ENCODE measurements around the gene RCAN2. TPM values are rescaled to one million over a fixed set of nuclear protein-coding genes. Genes with fewer than 3 reads are reported as not detected.

RCAN2 gene
- total and polyA plus RNA-seq, 8 donors, result 1.7 to 19.0 (median 3.4) TPM

- ATAC-seq (peak in 3 of 4 donors; percentile 40 to 64 (median 62)), FAIRE-seq (no peak), DNase-seq (no peak)
- Histone ChIP-seq H3K4me1 (peaks cover 0 to 3% (median 0%) of the 10 kb centered on the region in 3 donors), H3K9me3 (no peaks in the 10 kb centered on the region), H3K27me3 (no peaks in the 10 kb centered on the region), H3K27ac (no peak overlapping the region), H3K4me3 (no peak overlapping the region), H3K36me3 (no peaks in the 10 kb centered on the region)
- no peak for TF ChIP-seq CTCF (IDR thresholded peaks at IDR 0.05)
- WGBS, 2 donors, result 65 to 72% methylated on average over 4 of the region's 4 CpGs
- intact Hi-C loops (cut with DNase I), result no loop called here
Measured at GRCh38 chr6:46323312-46323965, 167.8 kb downstream of the RCAN2 start.

- Histone ChIP-seq H3K36me3 (no peaks in the 10 kb centered on the region), H3K27ac (no peak overlapping the region), H3K4me3 (no peak overlapping the region), H3K9me3 (no peaks in the 10 kb centered on the region), H3K4me1 (no peaks in the 10 kb centered on the region), H3K27me3 (no peaks in the 10 kb centered on the region)
- intact Hi-C loops (cut with DNase I), result no loop called here
- WGBS, 2 donors, result 86 to 88% methylated on average over 2 of the region's 2 CpGs
- TF ChIP-seq CTCF (IDR thresholded peaks at IDR 0.05), result no peak
- DNase-seq, result no peak
- FAIRE-seq, result no peak
- no peak for ATAC-seq
Measured at GRCh38 chr6:46320505-46320904, 170.7 kb downstream of the RCAN2 start.

- no peaks in the 10 kb centered on the region for H3K27me3 ChIP-seq
- TF ChIP-seq CTCF (IDR thresholded peaks at IDR 0.05), result no peak
- DNase-seq (no peak), ATAC-seq (no peak), FAIRE-seq (no peak)
- H3K4me1 ChIP-seq, result no peaks in the 10 kb centered on the region
- WGBS, 2 donors, result 86 to 87% methylated on average over 1 of the region's 1 CpG
- intact Hi-C loops (cut with DNase I), result no loop called here
- H3K27ac ChIP-seq, result no peak overlapping the region
- no peaks in the 10 kb centered on the region for H3K9me3 ChIP-seq
- H3K4me3 ChIP-seq, result no peak overlapping the region
- no peaks in the 10 kb centered on the region for H3K36me3 ChIP-seq
Measured at GRCh38 chr6:46315589-46315988, 175.7 kb downstream of the RCAN2 start.

- peak in 1 of 4 donors; percentile 55 for ATAC-seq
- intact Hi-C loops (cut with DNase I), result no loop called here
Measured at GRCh38 chr6:46312654-46313053, 178.6 kb downstream of the RCAN2 start.

More at GRCh38 chr6:46312654-46313053, 178.6 kb downstream of the RCAN2 start:
- no peaks in the 10 kb centered on the region for H3K9me3 ChIP-seq
- H3K36me3 ChIP-seq, result no peaks in the 10 kb centered on the region
- no peak overlapping the region for H3K27ac ChIP-seq
- WGBS, 2 donors, result 92 to 95% methylated on average over 3 of the region's 3 CpGs
- DNase-seq (no peak), FAIRE-seq (no peak)
- no peak overlapping the region for H3K4me3 ChIP-seq
- H3K4me1 ChIP-seq, result no peaks in the 10 kb centered on the region
- TF ChIP-seq CTCF (IDR thresholded peaks at IDR 0.05), result no peak
- H3K27me3 ChIP-seq, result no peaks in the 10 kb centered on the region

All from pancreas (tissue), 10 donors.